ENCODE measurements around the gene PLA2G4A. TPM values are rescaled to one million over a fixed set of nuclear protein-coding genes. Genes with fewer than 3 reads are reported as not detected.

PLA2G4A gene
- total RNA-seq, 1 experiment from 2014 or later: 8.6 TPM

- ATAC-seq: no peak
- H2AFZ ChIP-seq (ENCODE audit: low read depth, low read length, poor library complexity, severe bottlenecking): no peak overlapping the region
Measured at GRCh38 chr1:186999506-186999905, 170.8 kb downstream of the PLA2G4A start.

More at GRCh38 chr1:186999506-186999905, 170.8 kb downstream of the PLA2G4A start:
- Histone ChIP-seq H3K9me3 (ENCODE audit: control insufficient read depth in 1 of 2, insufficient read depth in 1 of 2, low read depth in 1 of 2, low read length in 2 of 2) (no peaks in the 10 kb centered on the region), H3K9me2 (ENCODE audit: insufficient read depth) (no peaks in the 10 kb centered on the region), H3K4me3 (replicated peaks in 1 of 2; ENCODE audit: low read depth in 1 of 2, low read length in 2 of 2) (no peak overlapping the region), H3K27ac (ENCODE audit: low read depth, low read length) (no peak overlapping the region), H3K9ac (ENCODE audit: low read length) (no peak overlapping the region), H3K4me2 (ENCODE audit: low read length) (no peak overlapping the region), H3K27me3 (ENCODE audit: insufficient read depth, low read length) (no peaks in the 10 kb centered on the region), H3K79me2 (ENCODE audit: insufficient read depth, low read length) (no peaks in the 10 kb centered on the region), H3K36me3 (ENCODE audit: control insufficient read depth in 1 of 2, insufficient read depth in 2 of 2, low read length in 2 of 2) (no peaks in the 10 kb centered on the region), H4K20me1 (ENCODE audit: insufficient read depth) (no peaks in the 10 kb centered on the region), H3K4me1 (ENCODE audit: control insufficient read depth in 1 of 2, insufficient read depth in 2 of 2, low read length in 2 of 2) (peaks cover 0 to 9% of the 10 kb centered on the region in 2 experiments; a peak in 2 of 4 replicates)
- ChIA-PET POLR2A (no interaction called here), CTCF (no interaction called here), RAD21 (ENCODE audit: low non-redundant PET in 1 of 2, low total read pairs in 2 of 2, uncharacterized antibody in 2 of 2, unreplicated experiment in 2 of 2) (no interaction called here)
- no peak for TF ChIP-seq YY1 (IDR thresholded peaks at IDR 0.05; ENCODE audit: extremely low read depth, insufficient replicate concordance, low read depth, low read length)
- no peak for TF ChIP-seq JUND (IDR thresholded peaks at IDR 0.05)
- no peak for TF ChIP-seq CBX3 (IDR thresholded peaks at IDR 0.05; ENCODE audit: low read depth)
- no peak for TF ChIP-seq CTCF (IDR thresholded peaks at IDR 0.05 in 2 of 3, conservative IDR thresholded peaks at IDR 0.05 in 1 of 3; ENCODE audit: borderline replicate concordance in 1 of 3, insufficient read depth in 1 of 3, low read depth in 2 of 3, low read length in 2 of 3)
- TF ChIP-seq RAD21 (IDR thresholded peaks at IDR 0.05; ENCODE audit: low read depth): no peak
- TF ChIP-seq TCF7L2 (IDR thresholded peaks at IDR 0.05; ENCODE audit: borderline replicate concordance, extremely low read depth, insufficient read depth, insufficient read length): no peak
- no peak for TF ChIP-seq EZH2phosphoT487 (IDR thresholded peaks at IDR 0.05; ENCODE audit: borderline replicate concordance)
- TF ChIP-seq SIN3A (IDR thresholded peaks at IDR 0.05; ENCODE audit: low read depth): no peak
- no peak for TF ChIP-seq EGR1 (IDR thresholded peaks at IDR 0.05; ENCODE audit: low read depth)
- TF ChIP-seq ZFX (IDR thresholded peaks at IDR 0.05): no peak
- DNase-seq (ENCODE audit: low read depth, low spot score): no peak
- intact Hi-C loops (cut with micrococcal nuclease): no loop called here
- no TSS peak for BruUV-seq (replicated peaks)
